HL-60 (cell line): ENCODE data around the gene ZRANB3.

Experiments used
- DNase-seq, 2 experiments: peaks; one replicate each; pipeline ENCODE4 v3.0.0-alpha.2; 2010 to 2020; ENCODE audit warnings: low read depth in 1 of 2, low spot score in 1 of 2
- H3K27ac ChIP-seq: fragments of 250-450 bp; sonication (Bioruptor Pico); replicated peaks from 2 replicates; pipeline ENCODE4 v1.5.1; 2020; ENCODE audit warnings: mild to moderate bottlenecking, moderate library complexity
- H3K27me3 ChIP-seq: fragments of 250-450 bp; sonication (Bioruptor Pico); 2 replicates; pipeline ENCODE4 v1.5.1; 2021; ENCODE audit warnings: mild to moderate bottlenecking, moderate library complexity; ENCODE audit not compliant: insufficient read depth, poor library complexity, severe bottlenecking
- H3K4me3 ChIP-seq: replicated peaks from 2 replicates; pipeline ENCODE4 v1.5.1; 2011; ENCODE audit warnings: mild to moderate bottlenecking, control low read depth, low read length; ENCODE audit not compliant: insufficient read depth
- CTCF ChIP-seq: IDR thresholded peaks from one replicate; pipeline ENCODE4 v1.5.1; 2011; ENCODE audit warnings: low read length, control low read depth, inconsistent platforms; ENCODE audit not compliant: insufficient read depth
- GABPA ChIP-seq: IDR thresholded peaks from 2 replicates; pipeline ENCODE4 v1.6.1; 2012; ENCODE audit warnings: low read depth
- POLR2AphosphoS5 ChIP-seq: IDR thresholded peaks from 2 replicates; pipeline ENCODE4 v1.6.1; 2012; ENCODE audit warnings: low read depth
- SPI1 ChIP-seq: IDR thresholded peaks from 2 replicates; pipeline ENCODE4 v1.6.1; 2012; ENCODE audit warnings: low read depth, mild to moderate bottlenecking, borderline replicate concordance
- TF ChIP-seq, protein P1 (sequence below): IDR thresholded peaks from 2 replicates; pipeline ENCODE4 v1.6.1; 2012; ENCODE audit warnings: low read depth; ENCODE audit not compliant: insufficient replicate concordance

The ZRANB3 gene

GRCh38 chr2:135525786-135526185, 5.2 kb downstream of the ZRANB3 start:
- no peak overlapping the region for H3K4me3 ChIP-seq
- TF ChIP-seq, protein P1, sequence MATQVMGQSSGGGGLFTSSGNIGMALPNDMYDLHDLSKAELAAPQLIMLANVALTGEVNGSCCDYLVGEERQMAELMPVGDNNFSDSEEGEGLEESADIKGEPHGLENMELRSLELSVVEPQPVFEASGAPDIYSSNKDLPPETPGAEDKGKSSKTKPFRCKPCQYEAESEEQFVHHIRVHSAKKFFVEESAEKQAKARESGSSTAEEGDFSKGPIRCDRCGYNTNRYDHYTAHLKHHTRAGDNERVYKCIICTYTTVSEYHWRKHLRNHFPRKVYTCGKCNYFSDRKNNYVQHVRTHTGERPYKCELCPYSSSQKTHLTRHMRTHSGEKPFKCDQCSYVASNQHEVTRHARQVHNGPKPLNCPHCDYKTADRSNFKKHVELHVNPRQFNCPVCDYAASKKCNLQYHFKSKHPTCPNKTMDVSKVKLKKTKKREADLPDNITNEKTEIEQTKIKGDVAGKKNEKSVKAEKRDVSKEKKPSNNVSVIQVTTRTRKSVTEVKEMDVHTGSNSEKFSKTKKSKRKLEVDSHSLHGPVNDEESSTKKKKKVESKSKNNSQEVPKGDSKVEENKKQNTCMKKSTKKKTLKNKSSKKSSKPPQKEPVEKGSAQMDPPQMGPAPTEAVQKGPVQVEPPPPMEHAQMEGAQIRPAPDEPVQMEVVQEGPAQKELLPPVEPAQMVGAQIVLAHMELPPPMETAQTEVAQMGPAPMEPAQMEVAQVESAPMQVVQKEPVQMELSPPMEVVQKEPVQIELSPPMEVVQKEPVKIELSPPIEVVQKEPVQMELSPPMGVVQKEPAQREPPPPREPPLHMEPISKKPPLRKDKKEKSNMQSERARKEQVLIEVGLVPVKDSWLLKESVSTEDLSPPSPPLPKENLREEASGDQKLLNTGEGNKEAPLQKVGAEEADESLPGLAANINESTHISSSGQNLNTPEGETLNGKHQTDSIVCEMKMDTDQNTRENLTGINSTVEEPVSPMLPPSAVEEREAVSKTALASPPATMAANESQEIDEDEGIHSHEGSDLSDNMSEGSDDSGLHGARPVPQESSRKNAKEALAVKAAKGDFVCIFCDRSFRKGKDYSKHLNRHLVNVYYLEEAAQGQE, result no peak
- no peak for TF ChIP-seq CTCF
- no peak for TF ChIP-seq GABPA
- TF ChIP-seq SPI1, result no peak
- no peak overlapping the region for H3K27ac ChIP-seq
- no peaks in the 10 kb centered on the region for H3K27me3 ChIP-seq
- DNase-seq, result no peak

- no peak overlapping the region for H3K27ac ChIP-seq
- H3K4me3 ChIP-seq, result no peak overlapping the region
- TF ChIP-seq, protein P1, result no peak
- no peak for TF ChIP-seq GABPA
- TF ChIP-seq SPI1, result no peak
- TF ChIP-seq POLR2AphosphoS5, result no peak
- TF ChIP-seq CTCF, result no peak
- no peaks in the 10 kb centered on the region for H3K27me3 ChIP-seq
- DNase-seq, result no peak
Observed at GRCh38 chr2:135512099-135512498, 18.9 kb downstream of the ZRANB3 start.

DNA sequence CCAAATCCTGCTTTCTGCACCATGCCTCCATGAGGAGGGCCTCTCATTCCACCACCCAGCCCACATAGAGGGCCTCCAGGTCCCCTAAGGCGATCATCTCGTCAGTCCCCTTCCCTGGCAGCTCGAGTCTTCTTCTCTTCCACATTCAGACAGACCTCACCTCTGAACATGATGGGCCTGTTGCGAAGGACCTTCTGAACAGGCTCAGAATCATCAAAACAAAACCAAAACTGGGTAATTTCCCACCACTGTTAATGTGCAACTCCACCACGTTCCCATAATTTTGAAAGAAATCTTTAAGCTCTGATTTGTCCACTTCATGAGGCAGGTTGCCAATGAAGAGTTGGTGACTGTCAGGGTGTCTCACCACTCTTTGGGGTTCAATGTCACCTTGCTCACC, 20.4 kb downstream of the ZRANB3 start:
- Histone ChIP-seq H3K27ac (no peak overlapping the region), H3K27me3 (no peaks in the 10 kb centered on the region), H3K4me3 (no peak overlapping the region)
- TF ChIP-seq, protein P1, result no peak
- TF ChIP-seq GABPA (no peak), SPI1 (no peak), CTCF (no peak), POLR2AphosphoS5 (no peak)
- DNase-seq, result no peak
